GM12891 (cell line): ENCODE measurements around the gene PAQR4.

Experiments
- POLR2A ChIP-seq: IDR thresholded peaks from 2 replicates; pipeline ENCODE4 v1.6.1; 2011; ENCODE audit warnings: low read depth, low read length, control low read depth
- POLR2AphosphoS5 ChIP-seq: IDR thresholded peaks from 2 replicates; pipeline ENCODE4 v1.6.1; 2011; ENCODE audit warnings: low read depth, low read length, control low read depth

DNA sequence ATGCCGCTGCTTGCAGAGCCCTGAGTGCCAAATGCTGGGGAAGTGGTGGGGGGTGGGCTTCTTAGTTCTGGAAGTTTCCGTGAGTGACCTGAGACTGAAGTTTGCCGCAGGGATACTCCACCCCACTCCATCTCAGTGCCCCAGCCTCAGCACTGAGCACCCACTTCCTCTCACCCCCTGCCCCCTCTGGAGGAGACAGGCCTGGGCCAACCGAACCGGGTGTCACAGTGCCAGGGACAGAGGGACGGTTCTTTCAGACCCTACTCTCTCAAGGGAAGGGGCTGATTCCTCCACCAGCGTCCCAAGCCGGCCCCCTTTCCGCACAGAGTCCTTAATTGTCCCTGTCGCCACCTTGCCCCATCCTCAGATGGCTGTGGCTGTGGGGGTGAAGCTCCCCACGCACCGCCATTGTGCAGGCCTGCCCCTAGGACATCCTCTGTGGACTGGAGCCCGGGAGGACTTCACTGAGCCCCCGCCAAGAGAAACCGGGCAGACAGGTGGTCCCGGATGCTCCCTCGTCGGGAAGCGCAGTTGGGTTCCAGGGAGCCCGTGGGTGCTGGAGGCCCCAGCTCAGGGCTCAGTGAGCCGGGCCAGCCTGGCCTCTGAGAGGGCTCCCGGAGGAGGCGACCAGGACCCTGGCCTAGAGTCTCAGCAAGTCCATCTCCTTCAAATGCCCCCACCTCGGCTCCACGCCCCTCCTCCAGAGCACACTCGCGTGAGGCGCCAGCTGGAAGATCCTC, 6.6 kb upstream of the PAQR4 start:
- TF ChIP-seq POLR2AphosphoS5 (no peak), POLR2A (no peak)
